SK-N-MC (cell line): ENCODE data around the gene RETREG2.

Experiments
- DNase-seq: peaks from one replicate; pipeline ENCODE4 v3.0.0-alpha.2; 2011; ENCODE audit warnings: low read depth, low spot score
- H3K27ac ChIP-seq: fragments of 200-600 bp; sonication (generic); 2 replicates; pipeline ENCODE4 v1.5.1; 2016; ENCODE audit warnings: mixed run types
- H3K36me3 ChIP-seq: fragments of 200-600 bp; sonication (generic); 2 replicates; pipeline ENCODE4 v1.6.1; 2017; ENCODE audit warnings: antibody characterized with exemption, low read length, mixed read lengths; ENCODE audit not compliant: insufficient read depth
- H3K4me3 ChIP-seq: fragments of 200-600 bp; sonication (generic); 2 replicates; pipeline ENCODE4 v1.5.1; 2016
- H3K9ac ChIP-seq: fragments of 200-600 bp; sonication (generic); 2 replicates; pipeline ENCODE4 v1.8.0; 2017; ENCODE audit warnings: mixed run types, mixed read lengths; ENCODE audit not compliant: insufficient read length
- H3K9me3 ChIP-seq: fragments of 200-600 bp; sonication (generic); 2 replicates; pipeline ENCODE4 v1.6.1; 2017; ENCODE audit warnings: low read depth, mild to moderate bottlenecking, antibody characterized with exemption, low read length, moderate library complexity, mixed read lengths
- EZH2 ChIP-seq: fragments of 200-600 bp; sonication (generic); IDR thresholded peaks from one replicate; pipeline ENCODE4 v1.6.1; 2017; ENCODE audit warnings: antibody characterized with exemption
- FOXP2 ChIP-seq: optimal IDR thresholded peaks from 2 replicates; pipeline ENCODE3; 2011; ENCODE audit warnings: mild to moderate bottlenecking, moderate library complexity; ENCODE audit not compliant: insufficient read depth; ENCODE audit errors: extremely low read length, control extremely low read depth
- POLR2AphosphoS5 ChIP-seq: IDR thresholded peaks from 2 replicates; pipeline ENCODE4 v1.6.1; 2012; ENCODE audit warnings: mild to moderate bottlenecking, low read depth, low read length, borderline replicate concordance

Gene RETREG2

DNA sequence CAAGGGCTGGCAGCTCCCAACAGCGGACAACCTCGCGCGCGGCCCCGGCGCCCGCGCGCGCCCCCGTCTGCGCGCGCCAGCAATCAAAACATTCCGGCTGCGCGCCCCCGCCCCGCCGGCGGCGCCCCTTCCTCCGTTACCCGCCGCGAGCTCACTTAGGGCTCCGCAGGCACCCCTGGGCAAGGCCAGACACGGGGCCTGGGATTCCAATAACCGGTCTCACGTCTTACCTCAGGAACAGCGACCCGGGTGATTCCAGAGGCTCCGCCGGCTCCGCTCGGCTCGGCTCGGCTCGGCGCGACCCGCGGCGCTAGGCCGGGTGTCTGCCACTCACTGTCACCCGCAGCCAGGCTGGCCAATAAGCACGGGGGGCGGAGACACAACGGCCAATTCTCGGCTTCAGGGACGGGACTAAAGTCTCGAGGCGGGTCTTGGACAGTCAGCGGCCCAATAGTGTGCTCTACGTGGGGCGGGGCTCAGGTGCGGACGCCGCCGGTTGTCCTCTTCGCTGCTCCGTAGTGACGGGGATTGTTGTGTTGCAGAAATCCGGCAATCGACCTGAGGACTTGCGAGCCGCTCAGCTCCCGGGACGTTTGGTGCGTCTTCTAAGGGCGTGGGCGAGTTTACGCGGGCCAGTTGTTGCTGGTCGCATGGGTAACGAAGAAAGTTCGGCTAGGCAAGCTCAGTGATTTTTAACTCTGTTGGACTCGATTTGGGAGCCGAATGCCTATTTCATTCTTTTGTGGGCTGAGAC is 51.4 kb downstream of the RETREG2 start, which contains the start of the genes ANKZF1 and ATG9A:
TSS of gene ANKZF1 (plus strand) at position 502 of the 754 bp plus-strand sequence. CDS start 452 bp downstream, outside the sequence.
TSS of gene ATG9A (minus strand) at position 332 of the 754 bp plus-strand sequence. CDS start 1,612 bp downstream, outside the sequence.
- peak; percentile 84 for DNase-seq
- H3K36me3 ChIP-seq: peaks cover 43% of the 10 kb centered on the region
- TF ChIP-seq FOXP2: peak; percentile 97
- no peak for TF ChIP-seq EZH2
- peak; percentile 92 for TF ChIP-seq POLR2AphosphoS5

DNA sequence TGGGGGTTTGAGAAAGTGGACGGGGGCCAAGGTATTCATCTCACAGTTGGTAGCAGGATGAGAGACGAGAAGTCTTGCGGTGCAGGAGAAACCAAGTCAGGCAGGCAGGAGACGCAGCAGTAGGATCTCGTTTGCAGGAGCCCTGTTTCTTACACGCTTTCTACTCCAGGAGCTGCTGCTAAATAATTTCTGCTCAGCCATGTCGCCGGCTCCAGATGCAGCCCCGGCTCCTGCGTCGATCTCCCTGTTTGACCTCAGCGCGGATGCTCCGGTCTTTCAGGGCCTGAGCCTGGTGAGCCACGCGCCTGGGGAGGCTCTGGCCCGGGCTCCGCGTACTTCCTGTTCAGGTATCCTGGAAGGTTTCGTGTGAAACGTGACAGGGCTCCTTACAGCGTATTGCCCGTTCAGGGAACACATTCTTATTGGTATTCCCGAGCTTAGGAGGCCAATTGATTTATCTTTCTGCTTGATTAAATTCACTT is 52.0 kb downstream of the RETREG2 start:
- peak overlapping the region; percentile 55; the same call in 1 of the 2 replicates for H3K27ac ChIP-seq
- DNase-seq: no peak

More for the DNA sequence above, 51.4 kb downstream of the RETREG2 start, which contains the start of the genes ANKZF1 and ATG9A:
- Histone ChIP-seq H3K27ac (peak within 1 kb of the TSS; percentile 73; the same call in 1 of the 2 replicates), H3K9ac (peak within 1 kb of the TSS; percentile 97), H3K4me3 (peak within 1 kb of the TSS; percentile 92), H3K9me3 (no peaks in the 10 kb centered on the region)

GRCh38 chr2:219234331-219234730 is 56.3 kb downstream of the RETREG2 start:
- Histone ChIP-seq H3K36me3 (peaks cover 49% of the 10 kb centered on the region), H3K4me3 (no peak overlapping the region), H3K9ac (no peak overlapping the region), H3K9me3 (no peaks in the 10 kb centered on the region), H3K27ac (no peak overlapping the region)
- no peak for DNase-seq
- TF ChIP-seq POLR2AphosphoS5: no peak
- TF ChIP-seq EZH2: no peak
- no peak for TF ChIP-seq FOXP2

More for the DNA sequence above, 52.0 kb downstream of the RETREG2 start:
- Histone ChIP-seq H3K4me3 (peak overlapping the region; percentile 92), H3K36me3 (peaks cover 42% of the 10 kb centered on the region), H3K9me3 (no peaks in the 10 kb centered on the region), H3K9ac (peak overlapping the region; percentile 85)
- TF ChIP-seq FOXP2 (no peak), EZH2 (no peak), POLR2AphosphoS5 (no peak)
